Breast epithelium (tissue), 4 donors: ENCODE data around the gene H6PD. TPM values are rescaled to one million over a fixed set of nuclear protein-coding genes. Genes with fewer than 3 reads are reported as not detected.

Source experiments
- DNase-seq, 2 donors: peaks; one replicate each; pipeline ENCODE4 v3.0.0-alpha.2; 2019; ENCODE audit warnings: low spot score in 2 of 2
- H3K27ac ChIP-seq, 2 donors: fragments of 200-600 bp; sonication (generic) in 1 of 2; one replicate each; pipeline ENCODE4 v1.5.1; 2016 to 2019; ENCODE audit warnings: mild to moderate bottlenecking in 1 of 2
- H3K27me3 ChIP-seq, 2 donors: fragments of 200-600 bp; sonication (generic) in 1 of 2; one replicate each; pipeline versions ENCODE4 v1.5.1 to v1.6.0; 2017 to 2019; ENCODE audit warnings: control low read depth in 1 of 2, mild to moderate bottlenecking in 1 of 2
- H3K36me3 ChIP-seq: fragments of 200-600 bp; one replicate; pipeline ENCODE4 v1.5.1; 2019
- H3K4me1 ChIP-seq, 2 donors: fragments of 200-600 bp; sonication (generic); one replicate each; pipeline ENCODE4 v1.5.1; 2016 to 2019; ENCODE audit warnings: control low read depth in 1 of 2
- H3K4me3 ChIP-seq, 3 donors: fragments of 200-600 bp; sonication (generic); 1 replicate in 2 of 3; 2 replicates in 1 of 3; pipeline ENCODE4 v1.5.1; 2016 to 2019; ENCODE audit warnings: mild to moderate bottlenecking in 3 of 3, moderate library complexity in 2 of 3
- H3K9me3 ChIP-seq, 2 donors: fragments of 200-600 bp; sonication (generic) in 1 of 2; one replicate each; pipeline ENCODE4 v1.5.1; 2016 to 2019; ENCODE audit warnings: control low read depth in 1 of 2
- POLR2A ChIP-seq: fragments of 450-650 bp; IDR thresholded peaks from one replicate; pipeline ENCODE4 v1.6.1; 2016; ENCODE audit warnings: antibody characterized with exemption, mild to moderate bottlenecking, moderate library complexity
- POLR2AphosphoS5 ChIP-seq, 3 donors: sonication (generic); formaldehyde crosslinking; IDR thresholded peaks; one replicate each; pipeline ENCODE4 v1.6.1; 2017; ENCODE audit warnings: antibody characterized with exemption in 3 of 3
- intact Hi-C: fragments of 100-400 bp; cut with DNase I; formaldehyde crosslinking; loops from one replicate; pipeline ENCODE4 v1.15.1; 2023; ENCODE audit warnings: low total_unique reads
- total RNA-seq, 3 donors: library from RNA; depleted of rRNA; stranded (reverse); fragments of >200 nt; gene quantifications; one replicate each; pipeline ENCODE4 v1.1.0, GENCODE V29; 2016
- TF ChIP-seq, protein P1 (sequence below), 3 donors: fragments of 450-650 bp; IDR thresholded peaks; one replicate each; pipeline ENCODE4 v1.5.1; 2016 to 2017; ENCODE audit warnings: antibody characterized with exemption in 3 of 3, mild to moderate bottlenecking in 3 of 3, moderate library complexity in 3 of 3

Gene H6PD
- total RNA-seq, 3 donors from 2014 or later: 46.4 to 77.4 (median 49.5) TPM

DNA sequence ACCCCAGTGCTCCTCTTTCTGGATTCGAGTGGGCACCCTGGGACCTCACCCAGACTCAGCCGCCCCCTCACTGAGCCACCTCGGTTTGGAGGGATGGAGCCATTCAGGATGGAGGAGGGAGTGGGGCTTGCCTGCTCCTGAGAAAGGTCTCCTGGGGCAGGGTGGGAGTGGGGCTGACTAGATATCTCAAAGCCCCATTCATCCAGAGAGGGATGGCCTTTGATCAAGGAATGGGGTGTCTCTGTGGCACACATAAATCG, 48.1 kb downstream of the H6PD start:
- TF ChIP-seq, protein P1, sequence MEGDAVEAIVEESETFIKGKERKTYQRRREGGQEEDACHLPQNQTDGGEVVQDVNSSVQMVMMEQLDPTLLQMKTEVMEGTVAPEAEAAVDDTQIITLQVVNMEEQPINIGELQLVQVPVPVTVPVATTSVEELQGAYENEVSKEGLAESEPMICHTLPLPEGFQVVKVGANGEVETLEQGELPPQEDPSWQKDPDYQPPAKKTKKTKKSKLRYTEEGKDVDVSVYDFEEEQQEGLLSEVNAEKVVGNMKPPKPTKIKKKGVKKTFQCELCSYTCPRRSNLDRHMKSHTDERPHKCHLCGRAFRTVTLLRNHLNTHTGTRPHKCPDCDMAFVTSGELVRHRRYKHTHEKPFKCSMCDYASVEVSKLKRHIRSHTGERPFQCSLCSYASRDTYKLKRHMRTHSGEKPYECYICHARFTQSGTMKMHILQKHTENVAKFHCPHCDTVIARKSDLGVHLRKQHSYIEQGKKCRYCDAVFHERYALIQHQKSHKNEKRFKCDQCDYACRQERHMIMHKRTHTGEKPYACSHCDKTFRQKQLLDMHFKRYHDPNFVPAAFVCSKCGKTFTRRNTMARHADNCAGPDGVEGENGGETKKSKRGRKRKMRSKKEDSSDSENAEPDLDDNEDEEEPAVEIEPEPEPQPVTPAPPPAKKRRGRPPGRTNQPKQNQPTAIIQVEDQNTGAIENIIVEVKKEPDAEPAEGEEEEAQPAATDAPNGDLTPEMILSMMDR (IDR thresholded peaks at IDR 0.05): no peak
- TF ChIP-seq POLR2A (no peak), POLR2AphosphoS5 (IDR thresholded peaks at IDR 0.05) (no peak)
- intact Hi-C loops: loop anchor here (10.0 kb wide), 1 partner anchor 212 kb away; no protein-coding TSS in a partner anchor
- Histone ChIP-seq H3K9me3 (peaks cover 19 to 27% of the 10 kb centered on the region in 2 donors), H3K27ac (no peak overlapping the region), H3K4me3 (no peak overlapping the region), H3K36me3 (no peaks in the 10 kb centered on the region), H3K4me1 (no peaks in the 10 kb centered on the region), H3K27me3 (no peaks in the 10 kb centered on the region)
- DNase-seq: no peak

DNA sequence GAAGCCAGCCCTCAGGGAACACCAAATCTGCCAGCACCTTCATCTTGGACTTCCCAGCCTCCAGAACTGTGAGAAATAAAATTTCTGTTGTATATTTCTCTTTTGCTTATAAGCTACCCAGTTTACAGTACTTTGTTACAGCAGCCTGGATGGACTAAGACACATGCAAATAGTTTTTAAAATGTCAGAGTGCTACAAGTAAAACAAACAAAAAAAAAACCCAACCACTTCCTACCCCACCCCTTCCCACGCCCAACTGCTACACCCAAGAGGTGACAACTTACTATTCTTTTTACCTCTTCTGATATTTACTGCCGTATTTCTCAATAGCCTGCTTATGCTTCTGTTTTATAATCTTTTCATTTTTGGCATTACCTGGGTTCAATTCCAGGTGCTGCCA, 49.5 kb downstream of the H6PD start:
- Histone ChIP-seq H3K9me3 (peaks cover 26 to 42% of the 10 kb centered on the region in 2 donors), H3K36me3 (no peaks in the 10 kb centered on the region), H3K27me3 (no peaks in the 10 kb centered on the region), H3K4me1 (no peaks in the 10 kb centered on the region), H3K4me3 (no peak overlapping the region), H3K27ac (no peak overlapping the region)
- no peak for DNase-seq
- TF ChIP-seq, protein P1 (IDR thresholded peaks at IDR 0.05): no peak
- TF ChIP-seq POLR2A (no peak), POLR2AphosphoS5 (IDR thresholded peaks at IDR 0.05) (no peak)
- intact Hi-C loops: loop anchor here (10.0 kb wide), 1 partner anchor 211 kb away; no protein-coding TSS in a partner anchor

DNA sequence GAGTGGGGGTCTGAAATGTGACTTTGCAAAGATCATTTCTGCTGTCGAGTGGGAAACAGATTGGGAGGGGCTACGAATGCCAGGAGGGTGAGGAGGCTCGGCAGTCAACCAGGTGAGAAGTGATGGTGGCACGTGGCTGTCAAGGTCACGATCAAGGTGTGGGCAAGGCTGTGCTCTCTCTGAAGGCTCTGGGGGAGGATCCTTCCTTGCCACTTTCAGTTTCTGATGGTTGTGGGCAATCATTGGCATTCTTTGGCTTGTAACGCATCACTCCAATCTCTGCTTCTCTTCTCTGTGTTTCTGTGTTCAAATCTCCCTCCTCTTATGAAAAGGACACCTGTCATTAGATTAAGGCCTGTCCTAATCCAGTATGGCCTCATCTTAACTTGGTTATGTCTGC, 52.0 kb downstream of the H6PD start:
- H3K9me3 ChIP-seq: peaks cover 26 to 43% of the 10 kb centered on the region in 2 donors
- intact Hi-C loops: loop anchor here (10.0 kb wide), 1 partner anchor 208 kb away; no protein-coding TSS in a partner anchor
- no peak for TF ChIP-seq POLR2A
- TF ChIP-seq POLR2AphosphoS5 (IDR thresholded peaks at IDR 0.05): no peak
- TF ChIP-seq, protein P1 (IDR thresholded peaks at IDR 0.05): no peak

DNA sequence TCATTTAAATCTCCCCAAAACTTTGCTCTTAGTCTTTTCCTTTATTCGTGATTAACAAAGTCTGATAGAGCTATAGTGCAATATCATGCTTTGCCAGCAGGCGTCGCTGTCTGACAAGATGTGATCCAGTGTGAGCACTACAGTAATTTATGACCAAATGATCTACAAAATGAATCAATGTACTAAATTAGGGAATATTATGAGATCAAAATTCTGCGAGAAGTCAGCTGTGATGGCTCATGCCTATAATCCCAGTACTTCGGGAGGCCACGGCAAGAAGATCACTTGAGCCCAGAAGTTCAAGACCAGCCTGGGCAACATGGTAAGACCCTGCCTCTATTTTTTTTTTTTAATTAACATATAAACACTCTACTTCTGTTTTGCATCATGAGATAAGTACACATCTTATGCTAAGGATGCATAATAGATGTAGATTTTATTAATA, 54.5 kb downstream of the H6PD start:
- Histone ChIP-seq H3K4me3 (no peak overlapping the region), H3K27me3 (no peaks in the 10 kb centered on the region), H3K36me3 (no peaks in the 10 kb centered on the region), H3K4me1 (peaks cover 0 to 3% of the 10 kb centered on the region in 2 donors), H3K9me3 (peaks cover 26 to 41% of the 10 kb centered on the region in 2 donors), H3K27ac (peak overlapping the region; percentile 16 to 43)
- DNase-seq: peak; percentile 70 to 80
- TF ChIP-seq, protein P1 (IDR thresholded peaks at IDR 0.05): peak; percentile 95 to 96 (median 96)
- TF ChIP-seq POLR2AphosphoS5 (IDR thresholded peaks at IDR 0.05): no peak
- intact Hi-C loops: loop anchor here (10.0 kb wide), 1 partner anchor 206 kb away; no protein-coding TSS in a partner anchor

More for the DNA sequence above, 52.0 kb downstream of the H6PD start:
- Histone ChIP-seq H3K27ac (no peak overlapping the region), H3K36me3 (no peaks in the 10 kb centered on the region), H3K4me3 (no peak overlapping the region), H3K27me3 (no peaks in the 10 kb centered on the region), H3K4me1 (peaks cover 0 to 3% of the 10 kb centered on the region in 2 donors)
- DNase-seq: no peak

DNA sequence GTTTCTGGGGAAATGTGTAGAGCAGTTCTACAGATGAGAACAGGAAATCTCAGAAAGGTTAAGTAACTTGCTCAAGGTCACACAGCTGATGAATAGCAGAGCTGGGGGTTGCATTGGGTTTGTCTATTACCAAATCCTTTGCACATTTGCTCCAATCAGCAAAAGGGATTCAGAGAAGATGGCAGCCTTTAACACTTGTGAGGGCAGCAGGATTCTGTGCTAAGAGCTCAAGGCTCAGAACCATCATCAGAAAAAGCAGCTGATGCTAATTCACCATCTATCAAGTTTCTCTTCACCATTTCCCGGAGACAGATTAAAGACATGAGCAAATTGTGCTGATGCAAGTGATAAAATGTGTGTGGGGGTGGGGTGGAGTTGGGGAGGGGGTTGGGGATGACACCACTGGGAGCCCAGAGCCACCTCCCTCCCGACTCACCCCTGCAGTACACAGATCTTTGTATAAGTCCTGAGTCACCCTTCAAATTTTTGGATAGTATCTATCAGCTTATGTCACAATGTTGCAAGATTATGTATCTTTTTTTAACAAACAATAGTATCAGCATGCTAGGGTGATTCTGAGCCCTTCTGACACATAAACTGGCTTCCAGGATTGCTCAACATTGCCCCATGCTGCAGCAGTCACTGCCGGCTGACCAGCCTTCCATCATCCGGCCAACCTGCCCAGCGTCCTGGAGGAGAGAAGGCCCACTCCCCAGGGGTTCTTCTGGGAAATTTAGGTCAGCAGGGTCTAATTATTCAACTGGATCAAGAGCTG, 55.3 kb downstream of the H6PD start:
- no peaks in the 10 kb centered on the region for H3K36me3 ChIP-seq
- no peak overlapping the region for H3K4me3 ChIP-seq
- TF ChIP-seq, protein P1 (IDR thresholded peaks at IDR 0.05): no peak
- peak; percentile 33 to 97 (median 68) for TF ChIP-seq POLR2AphosphoS5 (IDR thresholded peaks at IDR 0.05)
- peak overlapping the region; percentile 68 to 91 for H3K27ac ChIP-seq
- H3K4me1 ChIP-seq: peaks cover 0 to 3% of the 10 kb centered on the region in 2 donors
- intact Hi-C loops: loop anchor here (10.0 kb wide), 1 partner anchor 205 kb away; no protein-coding TSS in a partner anchor
- no peaks in the 10 kb centered on the region for H3K27me3 ChIP-seq
- H3K9me3 ChIP-seq: peaks cover 25 to 34% of the 10 kb centered on the region in 2 donors
- no peak for DNase-seq
